A673 (cell line): ENCODE results near the gene OAS2.

Experiments used
- EZH2 ChIP-seq: fragments of 200-600 bp; sonication (generic); IDR thresholded peaks from 2 replicates; pipeline ENCODE4 v1.6.1; 2017; ENCODE audit warnings: borderline replicate concordance, low read depth, mild to moderate bottlenecking, mixed read lengths, antibody characterized with exemption, low read length; ENCODE audit not compliant: poor library complexity, severe bottlenecking
- TF ChIP-seq, protein P1 (sequence below): fragments of 300-800, 200-600 bp; sonication (generic); conservative IDR thresholded peaks from 2 replicates; pipeline ENCODE4 v1.5.1; 2017; ENCODE audit warnings: low read depth, mild to moderate bottlenecking, antibody characterized with exemption, low read length, moderate library complexity, mixed read lengths

DNA sequence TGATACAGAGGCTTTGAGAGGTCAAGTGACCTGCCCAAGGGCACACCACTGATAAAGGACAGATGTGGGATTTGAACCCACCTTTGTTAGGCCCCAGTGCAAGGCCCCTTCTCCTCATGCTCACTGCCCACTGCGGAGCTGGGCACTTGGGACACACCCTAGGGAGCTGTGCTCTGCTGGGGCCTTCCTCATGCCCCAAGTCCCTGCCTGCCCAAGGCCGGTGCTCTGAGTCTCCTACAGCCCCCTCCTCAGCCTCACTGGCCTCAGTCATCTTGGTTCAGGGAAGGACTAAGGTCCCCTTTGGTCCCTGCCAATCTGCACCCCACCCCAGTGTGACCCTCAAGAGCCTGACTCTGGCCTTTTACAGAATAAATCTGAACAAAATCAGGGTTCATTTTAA, 48.0 kb upstream of the OAS2 start:
- TF ChIP-seq EZH2 = no peak
- TF ChIP-seq, protein P1, sequence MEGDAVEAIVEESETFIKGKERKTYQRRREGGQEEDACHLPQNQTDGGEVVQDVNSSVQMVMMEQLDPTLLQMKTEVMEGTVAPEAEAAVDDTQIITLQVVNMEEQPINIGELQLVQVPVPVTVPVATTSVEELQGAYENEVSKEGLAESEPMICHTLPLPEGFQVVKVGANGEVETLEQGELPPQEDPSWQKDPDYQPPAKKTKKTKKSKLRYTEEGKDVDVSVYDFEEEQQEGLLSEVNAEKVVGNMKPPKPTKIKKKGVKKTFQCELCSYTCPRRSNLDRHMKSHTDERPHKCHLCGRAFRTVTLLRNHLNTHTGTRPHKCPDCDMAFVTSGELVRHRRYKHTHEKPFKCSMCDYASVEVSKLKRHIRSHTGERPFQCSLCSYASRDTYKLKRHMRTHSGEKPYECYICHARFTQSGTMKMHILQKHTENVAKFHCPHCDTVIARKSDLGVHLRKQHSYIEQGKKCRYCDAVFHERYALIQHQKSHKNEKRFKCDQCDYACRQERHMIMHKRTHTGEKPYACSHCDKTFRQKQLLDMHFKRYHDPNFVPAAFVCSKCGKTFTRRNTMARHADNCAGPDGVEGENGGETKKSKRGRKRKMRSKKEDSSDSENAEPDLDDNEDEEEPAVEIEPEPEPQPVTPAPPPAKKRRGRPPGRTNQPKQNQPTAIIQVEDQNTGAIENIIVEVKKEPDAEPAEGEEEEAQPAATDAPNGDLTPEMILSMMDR = no peak
